Glutamatergic neuron (in vitro differentiated cells): ENCODE measurements around the gene TNFRSF11A. TPM values are rescaled to one million over a fixed set of nuclear protein-coding genes. Genes with fewer than 3 reads are reported as not detected.

ENCODE experiments used
- DNase-seq: peaks from one replicate; pipeline ENCODE4 v3.0.0; 2022
- H3K27ac Mint-ChIP-seq: one replicate; pipeline ENCODE4 v1.8.0; 2020; ENCODE audit warnings: mild to moderate bottlenecking, mixed read lengths, inconsistent platforms; ENCODE audit not compliant: unreplicated experiment
- H3K27me3 Mint-ChIP-seq: one replicate; pipeline ENCODE4 v1.8.0; 2020; ENCODE audit warnings: mild to moderate bottlenecking, moderate library complexity, mixed read lengths, inconsistent platforms; ENCODE audit not compliant: unreplicated experiment
- H3K36me3 Mint-ChIP-seq: one replicate; pipeline ENCODE4 v1.8.0; 2020; ENCODE audit warnings: mild to moderate bottlenecking, mixed read lengths, inconsistent platforms; ENCODE audit not compliant: unreplicated experiment
- H3K4me1 Mint-ChIP-seq: one replicate; pipeline ENCODE4 v1.8.0; 2020; ENCODE audit warnings: mild to moderate bottlenecking, low read depth, mixed read lengths, inconsistent platforms; ENCODE audit not compliant: unreplicated experiment
- H3K4me3 Mint-ChIP-seq: one replicate; pipeline ENCODE4 v1.8.0; 2020; ENCODE audit warnings: mild to moderate bottlenecking, mixed read lengths, inconsistent platforms; ENCODE audit not compliant: unreplicated experiment
- H3K9me3 Mint-ChIP-seq: one replicate; pipeline ENCODE4 v1.8.0; 2020; ENCODE audit warnings: mild to moderate bottlenecking, moderate library complexity, mixed read lengths, inconsistent platforms; ENCODE audit not compliant: unreplicated experiment
- CTCF ChIP-seq: fragments of 200-600 bp; sonication (generic); IDR thresholded peaks from one replicate; pipeline ENCODE4 v1.5.0; 2021; ENCODE audit not compliant: partially characterized antibody, unreplicated experiment
- total RNA-seq: library from RNA; stranded (reverse); fragmentation: NEBNext Ultra II Directional; extraction: Animal tissue kit (Norgen Biotek cat#: 25700); gene quantifications from one replicate; pipeline ENCODE4 v1.2.1, GENCODE V29; 2021; ENCODE audit not compliant: unreplicated experiment

TNFRSF11A gene
- total RNA-seq, 1 donor from 2014 or later = 1.2 TPM

GRCh38 chr18:62324181-62324828, 805 bp upstream of the TNFRSF11A start:
- Mint-ChIP-seq H3K27me3 (peaks cover 10% of the 10 kb centered on the region), H3K27ac (no peak overlapping the region), H3K4me1 (peaks cover 14% of the 10 kb centered on the region), H3K4me3 (peak overlapping the region; percentile 76), H3K36me3 (no peaks in the 10 kb centered on the region), H3K9me3 (peaks cover 7% of the 10 kb centered on the region)
- no peak for DNase-seq
- TF ChIP-seq CTCF = no peak

DNA sequence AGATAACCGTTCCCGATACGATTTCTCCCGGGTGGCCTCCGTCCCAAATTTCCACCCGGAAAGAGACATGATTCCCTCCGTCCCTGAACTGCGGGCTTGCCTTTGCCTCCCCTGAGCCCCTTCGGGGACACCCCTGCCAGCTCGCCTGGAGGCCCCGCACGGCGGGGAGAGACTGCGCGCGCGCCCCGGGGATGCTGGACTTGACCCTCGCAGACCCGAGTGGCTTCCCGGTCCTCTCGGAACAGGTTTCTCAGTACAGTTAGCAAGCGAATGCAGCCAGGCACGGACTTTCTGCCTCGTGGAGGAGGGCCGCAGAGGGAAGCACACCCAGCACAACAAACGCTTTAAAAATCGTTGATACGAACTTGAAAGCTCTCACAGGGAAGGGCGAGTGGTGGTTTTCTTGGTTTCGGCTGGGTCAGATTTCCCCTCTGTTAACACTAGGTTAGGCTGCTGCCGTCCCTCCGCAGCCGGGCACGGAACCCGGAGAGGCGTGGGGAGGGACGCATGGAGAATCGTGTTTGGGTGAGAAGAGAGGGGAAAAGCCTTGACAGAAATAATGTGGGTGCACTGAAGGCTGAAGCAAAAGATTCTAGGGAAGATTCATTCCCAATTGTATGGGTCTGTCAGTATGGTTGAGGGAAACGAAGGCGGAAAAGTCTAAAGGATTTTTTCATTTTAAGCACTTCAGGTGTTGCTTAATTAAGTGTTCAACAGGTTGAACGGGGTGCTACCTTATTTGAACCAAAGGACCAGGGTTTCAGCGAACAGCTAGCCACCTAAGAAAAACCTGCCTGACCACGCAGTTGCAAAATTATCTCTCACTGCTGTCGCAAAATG, 916 bp downstream of the TNFRSF11A start:
- H3K9me3 Mint-ChIP-seq = peaks cover 7% of the 10 kb centered on the region
- H3K36me3 Mint-ChIP-seq = no peaks in the 10 kb centered on the region
- H3K4me1 Mint-ChIP-seq = peaks cover 23% of the 10 kb centered on the region
- peak; percentile 39 for DNase-seq
- peak overlapping the region; percentile 91 for H3K4me3 Mint-ChIP-seq
- H3K27me3 Mint-ChIP-seq = peaks cover 10% of the 10 kb centered on the region
- H3K27ac Mint-ChIP-seq = peak overlapping the region; percentile 9
- TF ChIP-seq CTCF = no peak

- H3K27me3 Mint-ChIP-seq = peaks cover 10% of the 10 kb centered on the region
- TF ChIP-seq CTCF = no peak
- H3K4me1 Mint-ChIP-seq = peaks cover 23% of the 10 kb centered on the region
- H3K4me3 Mint-ChIP-seq = peak overlapping the region; percentile 43
- H3K27ac Mint-ChIP-seq = no peak overlapping the region
- DNase-seq = no peak
- H3K36me3 Mint-ChIP-seq = no peaks in the 10 kb centered on the region
- peaks cover 7% of the 10 kb centered on the region for H3K9me3 Mint-ChIP-seq
Measured at GRCh38 chr18:62326646-62327348, 1.7 kb downstream of the TNFRSF11A start.

- H3K27me3 Mint-ChIP-seq = peaks cover 10% of the 10 kb centered on the region
- H3K4me1 Mint-ChIP-seq = peaks cover 23% of the 10 kb centered on the region
Measured at GRCh38 chr18:62327977-62328376, 2.9 kb downstream of the TNFRSF11A start.

More at GRCh38 chr18:62327977-62328376, 2.9 kb downstream of the TNFRSF11A start:
- Mint-ChIP-seq H3K4me3 (peak overlapping the region; percentile 39), H3K27ac (peak overlapping the region; percentile 30), H3K36me3 (no peaks in the 10 kb centered on the region), H3K9me3 (peaks cover 7% of the 10 kb centered on the region)
- TF ChIP-seq CTCF = no peak
- no peak for DNase-seq
